Lower leg skin (tissue), 4 donors: ENCODE measurements around the gene MARCHF10. TPM values are rescaled to one million over a fixed set of nuclear protein-coding genes. Genes with fewer than 3 reads are reported as not detected.

Source experiments
- DNase-seq, 2 donors: peaks; one replicate each; pipeline ENCODE4 v3.0.0-alpha.2; 2019; ENCODE audit warnings: low spot score in 2 of 2
- H3K4me3 ChIP-seq: fragments of 200-600 bp; sonication (generic); 2 replicates; pipeline ENCODE4 v1.5.1; 2017; ENCODE audit warnings: mild to moderate bottlenecking, low read depth; ENCODE audit not compliant: poor library complexity, severe bottlenecking
- CTCF ChIP-seq, 3 donors: fragments of 450-650 bp; IDR thresholded peaks; one replicate each; pipeline ENCODE4 v1.5.1; 2016; ENCODE audit warnings: antibody characterized with exemption in 3 of 3, mild to moderate bottlenecking in 3 of 3, moderate library complexity in 2 of 3
- POLR2A ChIP-seq, 2 donors: fragments of 450-650 bp; IDR thresholded peaks; one replicate each; pipeline ENCODE4 v1.6.1; 2016 to 2017; ENCODE audit warnings: antibody characterized with exemption in 2 of 2, mild to moderate bottlenecking in 1 of 2, moderate library complexity in 1 of 2
- WGBS, 2 donors: methylation state at CpG; one replicate each; pipeline ENCODE4 v1.1.5; 2018; 5-methylcytosine and 5-hydroxymethylcytosine counted together
- intact Hi-C: fragments of 100-400 bp; cut with DNase I; formaldehyde crosslinking; loops from one replicate; pipeline ENCODE4 v1.15.0; 2023; ENCODE audit warnings: low total_unique reads
- total RNA-seq, 4 donors: library from RNA; depleted of rRNA; stranded (reverse); fragments of >200 nt; gene quantifications; one replicate each; pipeline ENCODE4 v1.1.0, GENCODE V29; 2016

Gene MARCHF10
- total RNA-seq, 4 donors from 2014 or later, result not detected

GRCh38 chr17:62800585-62800984 is 7.5 kb downstream of the MARCHF10 start:
- TF ChIP-seq POLR2A (IDR thresholded peaks at IDR 0.05), result no peak
- no peak for TF ChIP-seq CTCF (IDR thresholded peaks at IDR 0.05)
- peak in 1 of 2 donors; percentile 71 for DNase-seq
- intact Hi-C loops, result no loop called here
- no peak overlapping the region for H3K4me3 ChIP-seq
- 17 to 33% methylated on average over 7 of the region's 7 CpGs for WGBS, 2 donors

- DNase-seq, result no peak
- no peak overlapping the region for H3K4me3 ChIP-seq
- intact Hi-C loops, result no loop called here
- TF ChIP-seq CTCF (IDR thresholded peaks at IDR 0.05), result no peak
Measured at GRCh38 chr17:62797959-62798358, 10.2 kb downstream of the MARCHF10 start.

- H3K4me3 ChIP-seq, result no peak overlapping the region
- TF ChIP-seq CTCF (IDR thresholded peaks at IDR 0.05), result no peak
- TF ChIP-seq POLR2A (IDR thresholded peaks at IDR 0.05), result no peak
- DNase-seq, result no peak
- 81 to 86% methylated on average over 1 of the region's 1 CpG for WGBS, 2 donors
- intact Hi-C loops, result no loop called here
Measured at GRCh38 chr17:62796291-62796690, 11.8 kb downstream of the MARCHF10 start.

- no peak for DNase-seq
- no peak for TF ChIP-seq POLR2A (IDR thresholded peaks at IDR 0.05)
- TF ChIP-seq CTCF (IDR thresholded peaks at IDR 0.05), result no peak
- 52 to 56% methylated on average over 4 of the region's 4 CpGs for WGBS, 2 donors
- no peak overlapping the region for H3K4me3 ChIP-seq
- intact Hi-C loops, result no loop called here
Measured at GRCh38 chr17:62794666-62794971, 13.5 kb downstream of the MARCHF10 start.

GRCh38 chr17:62793919-62794665 is 14.0 kb downstream of the MARCHF10 start:
- WGBS, 2 donors, result 75% methylated on average over 3 of the region's 3 CpGs
- H3K4me3 ChIP-seq, result no peak overlapping the region
- intact Hi-C loops, result no loop called here
- DNase-seq, result peak in 1 of 2 donors; percentile 32
- no peak for TF ChIP-seq CTCF (IDR thresholded peaks at IDR 0.05)
- no peak for TF ChIP-seq POLR2A (IDR thresholded peaks at IDR 0.05)

- H3K4me3 ChIP-seq, result no peak overlapping the region
- WGBS, 2 donors, result 97 to 100% methylated on average over 1 of the region's 1 CpG
- intact Hi-C loops, result no loop called here
- TF ChIP-seq POLR2A (IDR thresholded peaks at IDR 0.05) (no peak), CTCF (IDR thresholded peaks at IDR 0.05) (no peak)
- peak in 1 of 2 donors; percentile 56 for DNase-seq
Measured at GRCh38 chr17:62792447-62792800, 15.7 kb downstream of the MARCHF10 start.
